Measurements from ENCODE around the gene SLC2A9. TPM values are rescaled to one million over a fixed set of nuclear protein-coding genes. Genes with fewer than 3 reads are reported as not detected.
A peak's percentile ranks its signal among the peaks of the same experiment; 100 is the strongest.

The SLC2A9 gene
- total RNA-seq (2012; rRNA removed): 0.56 and 0.72 TPM in 2 replicates
- polyA plus RNA-seq (2012; rRNA removed): 1.0 and 2.1 TPM in 2 replicates
- polyA plus RNA-seq (2012; cell fraction: cytosol; rRNA removed): 1.2 and 1.3 TPM in 2 replicates
- polyA plus RNA-seq (2012; cell fraction: nucleus; rRNA removed; ENCODE audit: low replicate concordance): 1.6 and 1.8 TPM in 2 replicates
- Bru-seq, nascent RNA: percentile 42 among the genes with signal in this experiment
- percentile 39 among the genes with signal in this experiment for BruChase-seq, experiment 1, labeled RNA remaining after a 6-hour chase
- BruChase-seq, experiment 2, labeled RNA remaining after a 2-hour chase: percentile 40 among the genes with signal in this experiment
- long read RNA-seq, partial matches to known transcripts: 4 of 8 reads
- long read RNA-seq, other reads (novel, unspliced or antisense): 4 of 8 reads

GRCh38 chr4:10020871-10021652 lies at the start of gene SLC2A9:
SLC2A9 (minus strand) TSS chr4:10021497; CDS start chr4:10021429, 68 bp downstream.
- H3K27me3 ChIP-seq (ENCODE audit: control insufficient read depth, insufficient read depth, low read length): no peaks in the 10 kb centered on the region
- WGBS, 2 experiments (ENCODE audit: extremely low coverage in 2 of 2, insufficient read length in 1 of 2): 61% methylated on average over 2 of the region's 17 CpGs; no CpG with 5 or more reads in 1 of the 2 experiments
- H3K9ac ChIP-seq (ENCODE audit: low read depth, low read length): no peak within 1 kb of the TSS
- H3K9me3 ChIP-seq (ENCODE audit: control insufficient read depth, insufficient read depth, low read length): no peaks in the 10 kb centered on the region
- peak within 1 kb of the TSS; percentile 4; the same call in 1 of the 2 replicates for H3K4ac ChIP-seq (ENCODE audit: low read depth, low read length)
- H3K14ac ChIP-seq (replicated peaks; ENCODE audit: low read depth, low read length): no peak within 1 kb of the TSS
- H3K79me1 ChIP-seq (ENCODE audit: low read depth in 1 of 2, low read length in 2 of 2): no peaks in the 10 kb centered on the region
- dilution Hi-C loops (cut with HindIII; ENCODE audit: low sequenced_read_pairs, unreplicated experiment): no loop called here
- H3K4me2 ChIP-seq (ENCODE audit: low read depth, low read length): no peak within 1 kb of the TSS; the same call in 1 of the 2 replicates
- H2BK15ac ChIP-seq (ENCODE audit: low read depth, low read length): no peak within 1 kb of the TSS
- H3K23ac ChIP-seq (ENCODE audit: low read depth, low read length): no peak within 1 kb of the TSS
- POLR2A ChIA-PET (ENCODE audit: unreplicated experiment): no interaction called here
- H3K4me1 ChIP-seq (ENCODE audit: control insufficient read depth, insufficient read depth, low read length): peaks cover 7% of the 10 kb centered on the region; the same call in 1 of the 2 replicates
- H3K18ac ChIP-seq (ENCODE audit: low read depth, low read length): peak within 1 kb of the TSS; percentile 37; the same call in 1 of the 2 replicates
- no peak within 1 kb of the TSS for H3K4me3 ChIP-seq (ENCODE audit: insufficient read depth, low read depth, low read length)
- H2AFZ ChIP-seq (replicated peaks; ENCODE audit: low read length, poor library complexity): peak within 1 kb of the TSS; percentile 47
- H2BK20ac ChIP-seq (ENCODE audit: low read depth, low read length): no peak within 1 kb of the TSS
- CTCF ChIA-PET: no interaction called here
- peaks cover 11% of the 10 kb centered on the region for H3K9me1 ChIP-seq (ENCODE audit: insufficient read depth, low read length)
- no peak within 1 kb of the TSS; the same call in 1 of the 2 replicates for H4K91ac ChIP-seq (ENCODE audit: insufficient read depth, low read depth, low read length)
- intact Hi-C loops (cut with micrococcal nuclease): no loop called here
- H4K20me1 ChIP-seq (ENCODE audit: insufficient read depth, low read length): no peaks in the 10 kb centered on the region
- BruUV-seq (replicated peaks): no TSS peak
- H2BK5ac ChIP-seq (ENCODE audit: low read depth, low read length, poor library complexity, severe bottlenecking): no peak within 1 kb of the TSS
- no peak within 1 kb of the TSS for H3K27ac ChIP-seq (ENCODE audit: insufficient read depth, low read length)
- H4K5ac ChIP-seq (ENCODE audit: low read depth, low read length): peak within 1 kb of the TSS; percentile 39; the same call in 1 of the 2 replicates
- H2AK5ac ChIP-seq (ENCODE audit: low read depth, low read length): peak within 1 kb of the TSS; percentile 44
- H4K8ac ChIP-seq (ENCODE audit: low read depth in 2 of 2, low read length in 2 of 2): peak within 1 kb of the TSS; percentile 28 to 72; a peak in 3 of 4 replicates
- ATAC-seq (ENCODE audit: low read depth) (no peak), DNase-seq (no peak)
- H2BK120ac ChIP-seq (ENCODE audit: low read depth, low read length): no peak within 1 kb of the TSS; the same call in 1 of the 2 replicates
- peak within 1 kb of the TSS; percentile 44 for H2AK9ac ChIP-seq (replicated peaks; ENCODE audit: low read depth, low read length, poor library complexity)
- H3K36me3 ChIP-seq (ENCODE audit: control insufficient read depth, insufficient read depth, low read length): no peaks in the 10 kb centered on the region
- H3K56ac ChIP-seq (ENCODE audit: extremely low read depth, insufficient read depth, low read length): no peak within 1 kb of the TSS
- in situ Hi-C loops (cut with MboI; ENCODE audit: low sequenced_read_pairs): no loop called here
- TF ChIP-seq MAFK (IDR thresholded peaks at IDR 0.05; ENCODE audit: low read depth, low read length): no peak
- no peak for TF ChIP-seq CHD1 (IDR thresholded peaks at IDR 0.05; ENCODE audit: low read depth, low read length)
- no peak for TF ChIP-seq BHLHE40 (IDR thresholded peaks at IDR 0.05; ENCODE audit: low read depth, low read length)
- no peak for TF ChIP-seq USF2 (IDR thresholded peaks at IDR 0.05; ENCODE audit: low read depth, low read length)
- TF ChIP-seq ELK1 (IDR thresholded peaks at IDR 0.05; ENCODE audit: borderline replicate concordance, low read depth, low read length): no peak
- no peak for TF ChIP-seq NFE2L2 (IDR thresholded peaks at IDR 0.05; ENCODE audit: low read depth, low read length)
- no peak for TF ChIP-seq RCOR1 (IDR thresholded peaks at IDR 0.05; ENCODE audit: insufficient replicate concordance, low read length)
- TF ChIP-seq SMC3 (IDR thresholded peaks at IDR 0.05; ENCODE audit: low read depth, low read length): no peak
- TF ChIP-seq CTCF (conservative IDR thresholded peaks at IDR 0.05; ENCODE audit: low read depth, low read length): no peak
- TF ChIP-seq MAZ (IDR thresholded peaks at IDR 0.05; ENCODE audit: borderline replicate concordance, low read depth, low read length): no peak
- TF ChIP-seq FOS (IDR thresholded peaks at IDR 0.05; ENCODE audit: low read depth, low read length): no peak
- no peak for TF ChIP-seq CEBPB (IDR thresholded peaks at IDR 0.05; ENCODE audit: low read depth, low read length)
